GM23338 (cell line): ENCODE measurements around the gene TTC28. TPM values are rescaled to one million over a fixed set of nuclear protein-coding genes. Genes with fewer than 3 reads are reported as not detected.

Experiments
- ATAC-seq: fragments of 200-7000 bp; cut with Tn5 transposase; 3 replicates; pipeline ENCODE4 v1.9.1; 2020
- DNase-seq: peaks from one replicate; pipeline ENCODE4 v3.0.0-alpha.2; 2015; ENCODE audit warnings: low spot score
- H2AFZ ChIP-seq: fragments of 200-600 bp; sonication (generic); 2 replicates; pipeline ENCODE4 v1.8.0; 2016; ENCODE audit warnings: antibody characterized with exemption, mild to moderate bottlenecking, moderate library complexity
- H3F3A ChIP-seq: fragments of 200-600 bp; sonication (generic); replicated peaks from 2 replicates; pipeline ENCODE4 v1.8.0; 2017; ENCODE audit warnings: antibody characterized with exemption, mixed run types, low read depth
- H3K27ac ChIP-seq: fragments of 200-600 bp; sonication (generic); 2 replicates; pipeline ENCODE4 v1.6.1; 2016; ENCODE audit warnings: low read depth
- H3K27me3 ChIP-seq: fragments of 200-600 bp; sonication (generic); 2 replicates; pipeline ENCODE4 v1.8.0; 2016; ENCODE audit warnings: mild to moderate bottlenecking, mixed run types, moderate library complexity; ENCODE audit not compliant: insufficient read depth
- H3K36me3 ChIP-seq: fragments of 200-600 bp; sonication (generic); 2 replicates; pipeline ENCODE4 v1.8.0; 2016; ENCODE audit warnings: mild to moderate bottlenecking; ENCODE audit not compliant: insufficient read depth
- H3K4me1 ChIP-seq: fragments of 200-600 bp; sonication (generic); 2 replicates; pipeline ENCODE4 v1.8.0; 2016; ENCODE audit warnings: mild to moderate bottlenecking, moderate library complexity; ENCODE audit not compliant: insufficient read depth
- H3K4me2 ChIP-seq: fragments of 200-600 bp; sonication (generic); 2 replicates; pipeline ENCODE4 v1.7.1; 2017; ENCODE audit warnings: mixed run types
- H3K4me3 ChIP-seq: fragments of 200-600 bp; sonication (generic); 2 replicates; pipeline ENCODE4 v1.6.1; 2016; ENCODE audit warnings: mixed run types
- H3K79me2 ChIP-seq: fragments of 200-600 bp; sonication (generic); replicated peaks from 2 replicates; pipeline ENCODE4 v1.8.0; 2017; ENCODE audit warnings: mild to moderate bottlenecking; ENCODE audit not compliant: insufficient read depth
- H3K9me2 ChIP-seq: fragments of 200-600 bp; sonication (generic); 2 replicates; pipeline ENCODE4 v1.8.0; 2017; ENCODE audit not compliant: insufficient read depth
- H4K20me1 ChIP-seq: fragments of 200-600 bp; sonication (generic); replicated peaks from 2 replicates; pipeline ENCODE4 v1.8.0; 2017; ENCODE audit warnings: mild to moderate bottlenecking; ENCODE audit not compliant: insufficient read depth
- H3K27ac Mint-ChIP-seq: 2 replicates; pipeline ENCODE4 v1.8.0; 2020; ENCODE audit warnings: inconsistent platforms, mild to moderate bottlenecking, moderate library complexity, mixed read lengths
- H3K27me3 Mint-ChIP-seq: 3 replicates; pipeline ENCODE4 v1.8.0; 2022; ENCODE audit warnings: low read depth, mild to moderate bottlenecking, moderate library complexity, mixed read lengths, inconsistent platforms; ENCODE audit not compliant: insufficient read depth, poor library complexity
- H3K36me3 Mint-ChIP-seq: 3 replicates; pipeline ENCODE4 v1.8.0; 2021; ENCODE audit warnings: low read depth, mild to moderate bottlenecking, inconsistent platforms, moderate library complexity, mixed read lengths
- H3K4me1 Mint-ChIP-seq: 3 replicates; pipeline ENCODE4 v1.8.0; 2020; ENCODE audit warnings: mild to moderate bottlenecking, inconsistent platforms, mixed read lengths
- H3K4me3 Mint-ChIP-seq: 3 replicates; pipeline ENCODE4 v1.8.0; 2021; ENCODE audit warnings: moderate library complexity, mild to moderate bottlenecking, inconsistent platforms, mixed read lengths
- H3K9me3 Mint-ChIP-seq: 3 replicates; pipeline ENCODE4 v1.8.0; 2020; ENCODE audit warnings: moderate library complexity, mild to moderate bottlenecking, inconsistent platforms, mixed read lengths
- CREB1 ChIP-seq: fragments of 250-450 bp; sonication (Bioruptor Pico); IDR thresholded peaks from 2 replicates; pipeline ENCODE4 v1.5.0; 2020; ENCODE audit warnings: low read depth, mild to moderate bottlenecking, moderate library complexity
- CTCF ChIP-seq, 2 experiments: fragments of 200-600 bp in 1 of 2; sonication (generic) in 1 of 2; conservative IDR thresholded peaks; 2 replicates each; pipeline versions ENCODE4 v1.5.1 to v1.6.1; 2016 to 2017; ENCODE audit warnings: antibody characterized with exemption in 2 of 2, low read depth in 2 of 2, mild to moderate bottlenecking in 2 of 2, moderate library complexity in 1 of 2
- ETS1 ChIP-seq: IDR thresholded peaks from 2 replicates; pipeline ENCODE4 v1.6.1; 2016; ENCODE audit warnings: antibody characterized with exemption
- EZH2 ChIP-seq: fragments of 200-600 bp; sonication (generic); IDR thresholded peaks from one replicate; pipeline ENCODE4 v1.8.0; 2017; ENCODE audit warnings: antibody characterized with exemption, mild to moderate bottlenecking, low read depth; ENCODE audit not compliant: unreplicated experiment
- EZH2phosphoT487 ChIP-seq: fragments of 200-600 bp; sonication (generic); IDR thresholded peaks from one replicate; pipeline ENCODE4 v1.8.1; 2018; ENCODE audit warnings: antibody characterized with exemption; ENCODE audit not compliant: unreplicated experiment
- JUNB ChIP-seq: IDR thresholded peaks from one replicate; pipeline ENCODE4 v1.6.1; 2016; ENCODE audit warnings: antibody characterized with exemption; ENCODE audit not compliant: unreplicated experiment
- NANOG ChIP-seq: IDR thresholded peaks from 2 replicates; pipeline ENCODE4 v1.6.1; 2016; ENCODE audit warnings: antibody characterized with exemption, borderline replicate concordance
- POLR2AphosphoS5 ChIP-seq: IDR thresholded peaks from 2 replicates; pipeline ENCODE4 v1.6.1; 2016; ENCODE audit warnings: antibody characterized with exemption, low read depth
- REST ChIP-seq: IDR thresholded peaks from one replicate; pipeline ENCODE4 v1.6.1; 2018; ENCODE audit warnings: antibody characterized with exemption; ENCODE audit not compliant: unreplicated experiment
- STAT1 ChIP-seq: IDR thresholded peaks from one replicate; pipeline ENCODE4 v1.6.1; 2016; ENCODE audit warnings: antibody characterized with exemption; ENCODE audit not compliant: unreplicated experiment
- ZNF114 ChIP-seq: fragments of 250-450 bp; sonication (Bioruptor Pico); IDR thresholded peaks from 2 replicates; pipeline ENCODE4 v1.5.0; 2020; ENCODE audit warnings: mild to moderate bottlenecking, moderate library complexity
- ZNF331 ChIP-seq: fragments of 250-450 bp; sonication (Bioruptor Pico); IDR thresholded peaks from 2 replicates; pipeline ENCODE4 v1.5.0; 2020; ENCODE audit warnings: low read depth, mild to moderate bottlenecking, moderate library complexity
- ZNF462 ChIP-seq: fragments of 250-450 bp; sonication (Bioruptor Pico); IDR thresholded peaks from 2 replicates; pipeline ENCODE4 v1.5.0; 2020; ENCODE audit warnings: mild to moderate bottlenecking, moderate library complexity
- polyA plus RNA-seq: library from polyadenylated mRNA; unstranded; fragments of >200 nt; fragmentation: Nextera tagmentation; extraction: Ambion mirVana; gene quantifications from 2 replicates; pipeline ENCODE4 v1.2.1, GENCODE V29; 2016
- total RNA-seq: library from RNA; depleted of rRNA; stranded (reverse); fragments of >200 nt; shearing (Covaris generic); gene quantifications from 2 replicates; pipeline ENCODE4 v1.2.3, GENCODE V29; 2014

The TTC28 gene
- total and polyA plus RNA-seq, 2 experiments from 2014 or later, result 4.5 to 16.1 TPM

- Histone ChIP-seq H3K9me2 (no peaks in the 10 kb centered on the region), H3K4me1 (peaks cover 7% of the 10 kb centered on the region; the same call in 1 of the 2 replicates), H3F3A (no peaks in the 10 kb centered on the region), H3K4me3 (no peak overlapping the region), H3K79me2 (no peaks in the 10 kb centered on the region), H3K27ac (no peak overlapping the region), H3K4me2 (no peak overlapping the region), H4K20me1 (no peaks in the 10 kb centered on the region), H2AFZ (no peak overlapping the region), H3K27me3 (no peaks in the 10 kb centered on the region), H3K36me3 (no peaks in the 10 kb centered on the region)
- TF ChIP-seq NANOG (no peak), ZNF331 (CRISPR knock-in tag) (no peak), CTCF (conservative IDR thresholded peaks at IDR 0.05; ENCODE audit: low read depth in 2 of 2) (no peak), ETS1 (no peak), POLR2AphosphoS5 (no peak), EZH2 (no peak), ZNF114 (CRISPR knock-in tag) (no peak), STAT1 (no peak), REST (no peak), CREB1 (CRISPR knock-in tag) (no peak), JUNB (no peak), ZNF462 (no peak), EZH2phosphoT487 (no peak)
- Mint-ChIP-seq H3K27me3 (peaks cover 3% of the 10 kb centered on the region), H3K36me3 (no peaks in the 10 kb centered on the region; the same call in 2 of the 3 replicates), H3K4me1 (peaks cover 11% of the 10 kb centered on the region; the same call in 2 of the 3 replicates), H3K27ac (no peak overlapping the region), H3K4me3 (no peak overlapping the region), H3K9me3 (no peaks in the 10 kb centered on the region; the same call in 2 of the 3 replicates)
- DNase-seq (no peak), ATAC-seq (no peak)
These were observed 303.7 kb downstream of the TTC28 start for GRCh38 chr22:28375761-28376534.
